Natural killer cell (primary cell): ENCODE measurements around the gene ADD1. TPM values are rescaled to one million over a fixed set of nuclear protein-coding genes. Genes with fewer than 3 reads are reported as not detected.

Source experiments
- ATAC-seq, 3 donors: fragments of 150-1000 bp in 2 of 3; fragments of 200-7000 bp in 1 of 3; cut with Tn5 transposase; 1 replicate in 1 of 3; 2 replicates in 2 of 3; pipeline ENCODE4 v1.10.0; 2021; ENCODE audit warnings: mild to moderate bottlenecking in 2 of 3, moderate library complexity in 2 of 3
- DNase-seq, 2 donors: peaks; one replicate each; pipeline versions ENCODE4 v3.0.0 to v3.0.0-alpha.2; 2013 to 2021; ENCODE audit warnings: mixed read lengths in 1 of 2
- H3K27ac ChIP-seq: one replicate; pipeline ENCODE4 v1.5.1; 2013; ENCODE audit warnings: mild to moderate bottlenecking, low read length
- H3K27me3 ChIP-seq: one replicate; pipeline ENCODE4 v1.6.1; 2013; ENCODE audit warnings: low read length; ENCODE audit not compliant: control insufficient read depth, insufficient read depth
- H3K36me3 ChIP-seq: one replicate; pipeline ENCODE4 v1.6.1; 2013; ENCODE audit warnings: low read length; ENCODE audit not compliant: control insufficient read depth, insufficient read depth
- H3K4me1 ChIP-seq: one replicate; pipeline ENCODE4 v1.6.1; 2013; ENCODE audit warnings: low read length; ENCODE audit not compliant: control insufficient read depth, insufficient read depth
- H3K4me3 ChIP-seq: one replicate; pipeline ENCODE4 v1.5.1; 2013; ENCODE audit warnings: low read length
- H3K9me3 ChIP-seq: one replicate; pipeline ENCODE4 v1.6.1; 2013; ENCODE audit warnings: low read length; ENCODE audit not compliant: control insufficient read depth, insufficient read depth
- H3K27ac Mint-ChIP-seq, 2 donors: one replicate each; pipeline ENCODE4 v1.8.0; 2022; ENCODE audit warnings: mild to moderate bottlenecking in 2 of 2, mixed read lengths in 2 of 2, moderate library complexity in 1 of 2
- H3K27me3 Mint-ChIP-seq, 2 donors: one replicate each; pipeline ENCODE4 v1.8.0; 2022; ENCODE audit warnings: low read depth in 2 of 2, mixed read lengths in 2 of 2
- H3K36me3 Mint-ChIP-seq: one replicate; pipeline ENCODE4 v1.8.0; 2022; ENCODE audit warnings: mixed read lengths
- H3K4me1 Mint-ChIP-seq, 2 donors: one replicate each; pipeline ENCODE4 v1.8.0; 2022; ENCODE audit warnings: mixed read lengths in 2 of 2
- H3K4me3 Mint-ChIP-seq: one replicate; pipeline ENCODE4 v1.8.0; 2022; ENCODE audit warnings: mild to moderate bottlenecking, moderate library complexity, mixed read lengths
- H3K9me3 Mint-ChIP-seq, 2 donors: one replicate each; pipeline ENCODE4 v1.8.0; 2022; ENCODE audit warnings: mixed read lengths in 2 of 2
- CTCF ChIP-seq: fragments of 200-600 bp; IDR thresholded peaks from one replicate; pipeline ENCODE4 v1.8.0; 2022; ENCODE audit warnings: antibody characterized with exemption
- WGBS: methylation state at CpG from one replicate; pipeline ENCODE4 v1.1.7; 2013; ENCODE audit warnings: missing lambda C conversion rate; ENCODE audit not compliant: insufficient coverage; 5-methylcytosine and 5-hydroxymethylcytosine counted together
- intact Hi-C: fragments of 100-400 bp; cut with micrococcal nuclease; formaldehyde crosslinking; loops from one replicate; pipeline ENCODE4 v1.14.2; 2022
- total RNA-seq, 4 donors: library from RNA; stranded (reverse); fragments of 120-200 nt in 1 of 4; gene quantifications; one replicate each; pipeline versions ENCODE4 v1.2.3 to v1.2.4, GENCODE V29; 2013 to 2022

Gene ADD1
- total RNA-seq, 3 donors from 2014 or later (not counting 1 experiment from before 2014, with no cell fraction given) = 383 to 465 (median 452) TPM

- no peak overlapping the region for H3K4me3 ChIP-seq
- intact Hi-C loops = no loop called here
Observed at GRCh38 chr4:2839060-2839459, 4.6 kb upstream of the ADD1 start.

DNA sequence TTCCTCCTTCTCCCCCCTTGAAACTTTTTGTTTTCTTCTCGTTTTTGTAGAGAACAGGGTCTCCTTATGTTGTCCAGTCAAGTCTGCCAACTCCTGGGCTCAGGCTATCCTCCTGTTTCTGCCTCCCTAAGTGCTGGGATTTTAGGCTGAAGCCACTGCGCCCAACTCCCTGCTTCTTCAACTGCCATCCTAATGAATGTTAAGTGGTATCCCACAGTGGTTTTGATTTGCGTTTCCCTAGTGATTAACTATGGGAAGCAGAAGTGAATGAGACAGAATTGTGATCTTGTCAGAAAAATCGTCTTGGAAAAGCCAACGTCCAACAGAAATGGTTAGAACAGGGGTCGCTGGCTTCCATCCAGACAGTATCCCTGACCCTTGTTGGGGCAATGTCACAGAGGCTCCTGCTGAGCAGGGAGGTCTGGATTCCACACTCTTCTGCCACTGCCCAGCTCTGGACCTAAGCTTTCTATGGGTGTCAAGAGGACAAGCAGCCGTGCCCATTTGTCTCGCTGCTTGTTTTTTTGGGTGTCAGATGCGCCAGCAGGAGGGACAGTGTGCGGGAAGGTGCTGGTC, 869 bp upstream of the ADD1 start:
- 23% methylated on average over 10 of the region's 10 CpGs for WGBS

More at GRCh38 chr4:2839060-2839459, 4.6 kb upstream of the ADD1 start:
- TF ChIP-seq CTCF = no peak
- peaks cover 8% of the 10 kb centered on the region for H3K36me3 ChIP-seq
- Mint-ChIP-seq H3K4me1 (peaks cover 76 to 85% of the 10 kb centered on the region in 2 donors), H3K9me3 (peaks cover 2 to 3% of the 10 kb centered on the region in 2 donors), H3K4me3 (peak overlapping the region; percentile 87), H3K27me3 (no peaks in the 10 kb centered on the region), H3K36me3 (no peaks in the 10 kb centered on the region), H3K27ac (peak overlapping the region; percentile 84 to 88)
- H3K4me1 ChIP-seq = peaks cover 72% of the 10 kb centered on the region
- ATAC-seq (no peak), DNase-seq (no peak)
- no peaks in the 10 kb centered on the region for H3K27me3 ChIP-seq
- no peaks in the 10 kb centered on the region for H3K9me3 ChIP-seq
- peak overlapping the region; percentile 77 for H3K27ac ChIP-seq
- no CpG with 5 or more reads among the region's 3 CpGs for WGBS

GRCh38 chr4:2843941-2844584, 419 bp downstream of the ADD1 start:
- no peak for TF ChIP-seq CTCF
- peaks cover 68 to 72% of the 10 kb centered on the region in 2 donors for H3K4me1 Mint-ChIP-seq
- peak overlapping the region; percentile 98 for H3K4me3 ChIP-seq
- H3K9me3 Mint-ChIP-seq = peaks cover 2 to 3% of the 10 kb centered on the region in 2 donors
- H3K27ac ChIP-seq = peak overlapping the region; percentile 81
- no peaks in the 10 kb centered on the region for H3K27me3 Mint-ChIP-seq
- DNase-seq = peak in 1 of 2 donors; percentile 49
- H3K27ac Mint-ChIP-seq = peak overlapping the region; percentile 91 to 94
- H3K4me3 Mint-ChIP-seq = peak overlapping the region; percentile 98
- peaks cover 49% of the 10 kb centered on the region for H3K4me1 ChIP-seq
- WGBS = under 1% methylated on average over 74 of the region's 74 CpGs
- H3K27me3 ChIP-seq = no peaks in the 10 kb centered on the region
- H3K36me3 ChIP-seq = no peaks in the 10 kb centered on the region
- intact Hi-C loops = no loop called here
- H3K9me3 ChIP-seq = no peaks in the 10 kb centered on the region
- ATAC-seq = peak in 1 of 3 donors; percentile 33
- no peaks in the 10 kb centered on the region for H3K36me3 Mint-ChIP-seq

More for the DNA sequence above, 869 bp upstream of the ADD1 start:
- Mint-ChIP-seq H3K9me3 (peaks cover 2 to 3% of the 10 kb centered on the region in 2 donors), H3K4me3 (peak overlapping the region; percentile 81), H3K27ac (peak overlapping the region; percentile 78 to 91), H3K36me3 (no peaks in the 10 kb centered on the region), H3K4me1 (peaks cover 72 to 76% of the 10 kb centered on the region in 2 donors), H3K27me3 (no peaks in the 10 kb centered on the region)
- no peak for ATAC-seq
- TF ChIP-seq CTCF = no peak
- Histone ChIP-seq H3K4me1 (peaks cover 55% of the 10 kb centered on the region), H3K4me3 (peak overlapping the region; percentile 50), H3K9me3 (no peaks in the 10 kb centered on the region), H3K36me3 (no peaks in the 10 kb centered on the region), H3K27me3 (no peaks in the 10 kb centered on the region), H3K27ac (peak overlapping the region; percentile 74)
- no peak for DNase-seq
- intact Hi-C loops = no loop called here
